Right forelimb (tissue), 1 donor: ENCODE results near the gene IRAK1BP1.
"Not testable (repeated sequence)": the region's sequence is repeated elsewhere in the genome, so short reads cannot be mapped to it uniquely, and the experiment has no call there.

Experiments
- DNase-seq: peaks from one replicate; pipeline ENCODE4 v3.0.0-alpha.2; 2018

IRAK1BP1 gene

DNA sequence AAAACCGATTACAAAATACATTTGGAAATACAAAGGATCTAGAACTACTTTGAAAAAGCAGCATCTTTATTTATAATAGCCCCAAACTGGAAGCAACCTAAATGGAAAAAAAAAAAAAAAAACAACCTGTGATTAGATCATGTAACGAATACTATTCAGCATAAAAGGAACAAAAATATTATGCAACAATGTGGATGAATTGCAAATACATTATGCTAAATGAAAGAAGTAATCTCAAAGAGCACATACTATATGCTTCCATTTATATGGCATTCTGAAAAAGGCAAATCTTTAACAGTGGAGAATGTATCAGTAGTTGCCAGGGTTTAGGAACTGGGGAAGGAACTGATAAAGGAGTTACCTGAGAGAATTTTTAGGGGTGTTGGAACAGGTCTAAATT, 28.9 kb downstream of the IRAK1BP1 start:
- DNase-seq, result no peak

DNA sequence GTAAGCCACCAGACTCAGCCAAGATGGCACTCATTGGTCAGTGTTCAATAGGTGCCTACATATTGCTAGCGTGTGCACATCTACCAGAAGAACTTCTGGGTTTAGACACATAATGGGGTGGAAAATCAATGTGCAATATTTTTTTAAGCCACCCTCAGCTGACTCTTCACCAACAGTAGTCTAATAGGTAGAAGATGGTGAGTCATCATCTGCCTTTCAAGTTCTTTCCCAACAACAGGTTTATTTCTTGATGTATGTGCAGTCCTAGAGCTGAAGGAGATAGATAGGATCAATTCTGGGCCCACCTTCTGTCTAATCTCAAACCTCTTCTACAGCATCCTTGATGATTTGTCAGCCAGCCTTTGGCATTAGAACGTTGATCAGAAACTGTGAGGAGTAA, 41.3 kb downstream of the IRAK1BP1 start:
- DNase-seq, result no peak

DNA sequence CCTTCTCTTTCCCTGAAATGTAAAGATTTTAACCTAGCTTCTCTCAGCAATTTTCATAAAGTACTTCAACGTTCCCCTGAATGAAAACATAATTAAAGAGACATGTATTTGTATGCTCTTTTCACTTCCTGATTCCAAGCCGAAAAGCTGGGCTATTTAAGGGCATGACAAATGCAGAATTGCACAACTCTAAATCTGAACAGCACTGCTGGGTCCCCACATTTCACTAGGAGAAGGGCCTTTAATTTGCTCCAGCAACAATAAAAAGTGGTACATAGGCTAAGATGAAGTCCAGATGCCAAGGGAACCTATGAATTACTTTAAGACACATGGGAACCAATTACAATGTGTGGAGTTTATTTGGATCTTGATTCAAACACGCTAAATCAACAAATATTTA, 42.0 kb downstream of the IRAK1BP1 start:
- no peak for DNase-seq

DNA sequence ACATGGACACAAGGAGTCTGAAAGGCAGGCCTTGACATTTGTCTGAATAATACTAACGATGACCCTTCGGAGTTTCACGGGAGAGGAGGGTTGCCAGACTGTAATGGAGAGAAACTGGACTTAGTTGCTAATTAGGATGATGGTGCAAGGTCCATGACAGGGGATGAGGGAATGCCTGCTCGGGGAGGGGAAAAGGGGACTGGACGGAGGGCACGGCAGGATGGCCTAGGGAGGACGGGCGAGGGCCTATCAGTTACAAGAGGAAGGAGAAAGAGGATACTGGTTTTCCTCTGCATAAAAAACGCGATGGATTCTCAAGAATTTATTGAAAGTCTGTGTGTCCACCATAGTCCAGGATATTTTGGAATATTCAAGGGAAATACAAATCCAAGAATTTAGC, 42.7 kb downstream of the IRAK1BP1 start:
- DNase-seq, result no peak

DNA sequence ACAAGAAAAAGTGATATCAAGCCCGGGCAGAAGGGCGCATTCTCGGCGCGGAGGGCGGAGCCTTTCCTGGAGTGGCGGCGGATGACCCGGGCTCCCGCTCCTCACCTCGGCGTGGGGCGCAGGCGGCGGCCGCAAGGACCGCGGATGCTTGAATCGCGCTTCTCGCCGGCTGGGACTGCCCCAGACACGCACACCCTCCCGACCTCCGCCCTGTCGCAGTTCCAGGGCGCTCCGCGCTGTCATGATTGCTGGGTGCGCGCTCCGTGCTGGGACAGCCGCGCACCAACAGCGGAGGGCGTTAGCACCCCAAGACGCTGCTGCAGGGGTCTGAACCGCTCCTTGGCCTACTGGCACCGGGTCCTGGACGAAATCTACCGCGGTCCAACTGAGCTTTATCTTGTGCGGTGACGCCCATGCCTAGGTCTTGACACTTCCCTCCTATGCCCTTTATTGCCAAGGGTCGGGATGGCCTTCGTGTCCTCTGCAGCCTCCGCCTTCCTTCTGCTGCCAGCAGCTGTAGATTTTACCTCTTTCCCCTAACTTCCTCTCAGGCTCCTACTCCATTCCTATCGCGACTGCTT, 43.3 kb downstream of the IRAK1BP1 start:
- peak; percentile 45 for DNase-seq

DNA sequence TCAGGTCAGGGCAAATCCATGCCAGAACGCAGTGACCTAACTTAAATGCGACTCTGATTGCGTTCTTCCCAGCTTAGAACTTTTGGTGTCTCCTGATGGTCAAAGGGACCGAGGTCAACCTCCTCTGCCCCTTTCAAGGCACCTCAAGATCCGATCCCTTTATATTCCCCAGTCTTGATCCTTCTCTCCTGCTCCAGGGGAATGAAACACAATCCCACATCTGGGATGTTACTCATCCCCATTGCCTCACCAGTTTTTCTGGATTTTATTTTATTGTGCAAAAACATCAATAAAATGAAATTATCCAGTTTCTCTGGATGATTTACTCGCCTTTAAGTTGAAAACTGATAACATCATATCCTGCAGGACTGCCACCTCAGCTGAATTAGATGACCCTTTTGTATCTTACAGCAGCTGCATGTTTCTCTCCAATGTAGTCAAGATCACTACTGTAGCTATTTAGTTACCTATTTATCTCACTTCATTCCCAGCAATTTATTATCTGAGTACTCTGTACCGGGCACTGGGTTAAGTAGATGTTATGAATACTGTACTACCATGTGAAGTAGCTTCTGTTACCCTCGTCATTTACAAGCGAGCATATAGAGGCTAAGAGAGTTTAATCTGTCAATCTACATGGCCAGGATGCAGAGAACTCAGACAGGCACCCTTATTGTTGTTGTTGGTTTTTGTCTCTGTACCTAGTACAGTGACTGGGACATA, 44.0 kb downstream of the IRAK1BP1 start:
- DNase-seq, result no peak

DNA sequence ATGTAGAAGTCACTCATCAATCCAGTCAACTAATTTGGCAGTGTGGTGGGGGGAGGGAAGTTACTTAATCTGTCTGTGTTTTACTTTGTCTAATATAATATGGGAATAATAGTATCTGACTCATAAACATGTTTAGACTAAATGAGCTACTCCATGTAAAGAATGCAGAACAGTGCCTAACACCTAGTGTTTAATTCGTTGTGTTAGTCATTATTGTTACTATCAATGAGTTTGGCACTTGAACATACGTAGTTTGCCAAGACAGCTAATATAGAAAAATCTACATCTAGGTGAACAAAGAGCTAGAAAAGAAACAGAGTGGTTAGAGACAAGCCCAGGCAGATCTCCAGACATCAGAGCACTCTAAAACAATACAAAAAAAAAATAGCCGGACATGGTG, 49.1 kb downstream of the IRAK1BP1 start:
- DNase-seq, result no peak

DNA sequence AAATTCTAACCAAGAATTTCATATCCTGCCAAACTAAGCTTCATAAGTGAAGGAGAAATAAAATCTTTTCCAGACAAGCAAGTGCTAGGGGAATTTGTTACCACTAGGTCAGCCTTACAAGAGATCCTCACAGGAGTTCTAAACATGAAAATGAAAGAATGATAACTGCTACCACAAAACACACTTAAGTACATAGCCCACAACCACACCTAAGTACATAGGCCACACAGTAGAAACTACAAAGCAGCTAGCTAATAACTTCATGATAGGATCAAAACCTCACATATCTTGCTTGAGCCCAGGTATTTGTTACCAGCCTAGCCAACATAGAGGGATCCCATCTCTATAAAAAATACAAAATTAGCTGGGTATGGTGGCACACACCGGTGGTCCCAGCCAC, 50.4 kb downstream of the IRAK1BP1 start:
- DNase-seq, result no peak

DNA sequence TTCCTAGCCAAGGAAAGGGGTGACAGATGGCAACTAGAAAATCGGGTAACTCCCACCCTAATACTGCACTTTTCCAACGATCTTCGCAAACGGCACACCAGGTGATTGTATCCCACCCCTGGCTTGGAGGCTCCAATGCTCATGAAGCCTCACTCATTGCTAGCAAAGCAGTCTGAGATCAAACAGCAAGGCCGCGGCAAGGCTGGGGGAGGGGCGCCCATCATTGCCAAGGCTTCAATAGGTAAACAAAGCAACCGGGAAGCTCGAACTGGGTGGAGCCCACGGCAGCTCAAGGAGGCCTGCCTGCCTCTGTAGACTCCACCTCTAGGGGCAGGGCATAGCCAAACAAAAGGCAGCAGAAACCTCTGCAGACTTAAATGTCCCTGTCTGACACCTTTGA, 53.8 kb downstream of the IRAK1BP1 start:
- DNase-seq, result not testable (repeated sequence)

DNA sequence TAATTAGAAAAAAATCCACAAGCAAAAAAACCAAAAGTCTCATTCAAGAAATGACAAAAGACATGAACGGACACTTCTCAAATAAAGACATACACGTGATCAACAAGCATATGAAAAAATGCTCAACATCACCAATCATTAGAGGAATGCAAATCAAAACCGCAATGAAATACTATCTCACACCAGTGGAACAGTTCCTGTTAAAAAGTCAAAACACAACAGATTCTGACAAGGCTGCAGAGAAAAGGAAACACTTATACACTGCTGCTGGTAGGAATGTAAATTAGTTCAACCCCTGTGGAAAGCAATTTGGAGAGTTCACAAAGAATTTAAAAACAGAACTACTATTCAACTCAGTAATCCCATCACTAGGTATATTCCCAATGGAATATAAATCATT, 58.0 kb downstream of the IRAK1BP1 start:
- no peak for DNase-seq

DNA sequence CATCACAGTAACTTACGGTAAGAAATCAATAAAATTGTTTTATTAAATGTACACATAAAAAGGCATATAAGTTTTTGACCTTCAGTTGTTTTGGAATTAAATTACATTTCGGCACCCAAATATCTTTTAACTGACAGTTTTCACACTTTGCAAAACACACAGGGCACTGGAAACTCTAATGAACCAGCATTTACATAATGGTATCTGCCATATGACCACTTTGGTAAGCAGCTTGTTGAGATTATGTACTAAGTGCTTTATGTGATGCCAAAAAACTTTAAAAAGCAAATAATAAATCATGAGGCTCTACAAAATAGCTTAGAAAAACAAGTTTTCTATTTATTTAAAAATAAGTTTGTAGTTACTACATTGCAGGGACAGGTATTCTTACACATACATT, 68.2 kb downstream of the IRAK1BP1 start:
- DNase-seq, result no peak

DNA sequence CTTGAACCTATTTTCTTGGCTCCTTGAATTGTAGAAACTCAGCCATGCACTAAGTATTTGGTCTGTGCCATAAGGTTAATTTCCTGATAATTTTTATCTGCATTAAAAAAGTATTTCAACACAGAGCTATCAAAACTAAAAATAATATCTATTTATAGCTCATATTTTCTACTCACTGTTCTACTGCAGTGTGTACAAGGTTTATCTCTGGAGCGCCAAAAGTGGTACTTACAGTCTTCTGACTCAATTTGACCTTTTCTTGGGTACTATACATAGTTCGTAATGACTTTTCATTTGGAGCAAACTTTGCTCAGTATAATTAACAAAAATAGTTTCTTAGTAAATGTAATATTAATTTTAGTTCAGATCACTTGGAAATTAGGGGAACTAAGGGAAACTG, 69.2 kb downstream of the IRAK1BP1 start:
- DNase-seq, result no peak

DNA sequence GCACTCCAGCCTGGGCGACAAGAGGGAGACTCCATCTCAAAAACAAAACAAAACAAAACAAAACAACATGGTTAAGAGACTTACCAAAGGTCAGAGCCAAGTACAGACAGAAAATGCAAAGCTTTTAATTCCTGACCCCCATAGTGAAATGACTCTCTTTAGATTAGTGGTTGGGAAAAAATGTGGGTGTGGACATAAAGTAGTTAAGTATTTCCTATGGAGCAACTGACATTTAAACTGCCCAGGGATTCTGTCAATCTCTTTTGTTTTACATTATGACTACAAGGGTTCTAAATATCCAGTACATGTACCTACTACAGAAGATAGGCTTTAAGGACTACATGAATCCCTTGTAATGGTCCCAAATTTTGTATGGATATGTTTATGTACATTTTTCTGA, 75.1 kb downstream of the IRAK1BP1 start:
- DNase-seq, result no peak

DNA sequence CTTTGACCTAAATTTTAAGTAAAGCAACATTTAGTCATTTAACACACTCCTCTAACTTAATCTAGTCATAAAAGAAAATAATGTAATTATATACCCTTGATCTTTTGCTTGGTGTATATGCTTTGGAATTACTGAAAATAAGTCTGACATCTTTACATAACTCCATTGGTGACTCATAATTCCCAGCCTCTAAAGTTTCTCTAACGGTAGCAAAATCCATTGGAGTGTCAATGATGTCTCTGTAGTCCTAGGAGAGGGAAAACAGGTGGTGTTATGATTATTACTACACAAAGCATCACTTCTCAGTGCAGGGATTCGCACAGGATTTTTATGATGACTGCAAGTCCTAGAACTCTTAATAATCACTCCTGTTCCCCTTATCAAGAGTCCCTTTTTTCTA, 80.2 kb downstream of the IRAK1BP1 start:
- DNase-seq, result no peak

DNA sequence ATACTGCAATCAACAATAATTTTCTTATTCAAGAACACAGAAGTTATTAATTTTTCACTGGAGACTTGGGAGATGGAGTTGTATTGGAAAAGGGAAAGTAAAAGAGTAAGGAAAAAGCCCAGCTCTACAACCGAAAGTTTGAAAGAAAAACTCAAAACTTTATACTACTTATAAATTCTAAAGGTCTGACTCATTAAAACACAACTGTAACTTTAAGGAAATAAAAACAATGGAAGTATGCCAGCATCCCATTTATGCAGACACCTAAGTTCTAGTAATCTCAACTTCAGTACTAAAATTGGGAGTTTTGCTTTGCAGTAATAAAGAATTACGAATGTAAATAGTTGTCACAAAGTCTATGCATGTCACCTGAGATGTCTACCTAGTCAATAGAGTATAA, 80.6 kb downstream of the IRAK1BP1 start:
- no peak for DNase-seq

DNA sequence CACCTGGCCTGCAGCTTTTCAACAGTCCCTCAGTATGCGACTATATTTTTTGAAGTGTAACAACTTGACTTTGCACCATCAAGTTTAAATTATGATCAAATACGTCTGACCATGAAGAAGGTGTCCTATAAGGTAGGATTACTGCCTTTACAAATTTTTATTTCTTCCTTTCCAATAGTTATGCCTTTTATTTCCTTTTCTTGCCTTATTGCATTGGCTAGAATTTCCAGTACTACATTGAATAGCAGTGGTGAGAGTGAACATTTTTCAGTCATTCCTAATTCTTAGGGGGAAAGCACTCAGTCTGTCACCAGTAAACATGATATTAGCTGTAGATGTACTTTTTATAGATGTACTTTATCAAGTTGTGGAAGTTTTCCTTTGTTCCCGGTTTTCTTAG, 81.4 kb downstream of the IRAK1BP1 start:
- no peak for DNase-seq

DNA sequence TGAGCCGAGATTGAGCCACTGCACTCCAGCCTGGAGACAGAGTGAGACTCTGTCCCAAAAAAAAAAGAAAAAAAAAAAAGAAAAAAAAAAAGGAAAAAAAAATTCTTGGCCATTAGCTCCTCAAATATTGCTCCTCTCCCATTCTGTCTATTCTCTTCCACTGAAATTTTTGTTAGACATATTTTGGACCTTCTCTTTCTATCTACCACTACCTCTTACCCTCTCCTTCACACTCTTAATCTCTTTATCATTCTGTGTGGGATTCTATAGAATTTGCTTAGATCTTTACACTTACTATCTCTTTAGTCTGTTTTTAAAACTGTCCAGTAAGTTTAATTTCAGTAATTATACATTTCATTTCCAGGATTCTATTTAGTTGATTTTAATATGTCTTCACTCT, 85.0 kb downstream of the IRAK1BP1 start:
- DNase-seq, result no peak
